Activated T-helper 2 cell treated with anti-CD3 and anti-CD28 coated beads, Interferon-gamma antibody, Interleukin-2, Interleukin-4, amounts not matched to agents 10 μg/mL and 5 μg/mL and 100 μg/mL, durations not matched to agents 14 hours and 24 hours and 36 hours (primary cell): ENCODE measurements around the gene PPM1G. TPM values are rescaled to one million over a fixed set of nuclear protein-coding genes. Genes with fewer than 3 reads are reported as not detected.

ENCODE experiments used
- DNase-seq: peaks from one replicate; pipeline ENCODE4 v3.0.0; 2021; ENCODE audit warnings: low spot score
- H3K27ac Mint-ChIP-seq: one replicate; pipeline ENCODE4 v1.8.0; 2021; ENCODE audit warnings: mixed read lengths
- H3K27me3 Mint-ChIP-seq: one replicate; pipeline ENCODE4 v1.8.0; 2021; ENCODE audit warnings: low read depth, mixed read lengths
- H3K36me3 Mint-ChIP-seq: one replicate; pipeline ENCODE4 v1.8.0; 2021; ENCODE audit warnings: low read depth, mixed read lengths
- H3K4me1 Mint-ChIP-seq: one replicate; pipeline ENCODE4 v1.8.0; 2021; ENCODE audit warnings: low read depth, mixed read lengths
- H3K4me3 Mint-ChIP-seq: one replicate; pipeline ENCODE4 v1.8.0; 2021; ENCODE audit warnings: low read depth, mild to moderate bottlenecking, moderate library complexity, mixed read lengths
- H3K9me3 Mint-ChIP-seq: one replicate; pipeline ENCODE4 v1.8.0; 2021; ENCODE audit warnings: mixed read lengths
- intact Hi-C: fragments of 100-400 bp; cut with micrococcal nuclease; formaldehyde crosslinking; loops from one replicate; pipeline ENCODE4 v1.15.1; 2023
- total RNA-seq: library from RNA; stranded (reverse); gene quantifications from 2 replicates; pipeline ENCODE4 v1.2.3, GENCODE V29; 2022

PPM1G gene
- total RNA-seq: 159 and 163 TPM in 2 replicates

- H3K27ac Mint-ChIP-seq: peak within 1 kb of the TSS; percentile 88
- H3K4me3 Mint-ChIP-seq: peak within 1 kb of the TSS; percentile 89
These were observed at the start of gene PPM1G for GRCh38 chr2:27409321-27410073. Gene PPM1G (minus strand): TSS chr2:27409591. CDS start chr2:27409422, 169 bp downstream.

DNA sequence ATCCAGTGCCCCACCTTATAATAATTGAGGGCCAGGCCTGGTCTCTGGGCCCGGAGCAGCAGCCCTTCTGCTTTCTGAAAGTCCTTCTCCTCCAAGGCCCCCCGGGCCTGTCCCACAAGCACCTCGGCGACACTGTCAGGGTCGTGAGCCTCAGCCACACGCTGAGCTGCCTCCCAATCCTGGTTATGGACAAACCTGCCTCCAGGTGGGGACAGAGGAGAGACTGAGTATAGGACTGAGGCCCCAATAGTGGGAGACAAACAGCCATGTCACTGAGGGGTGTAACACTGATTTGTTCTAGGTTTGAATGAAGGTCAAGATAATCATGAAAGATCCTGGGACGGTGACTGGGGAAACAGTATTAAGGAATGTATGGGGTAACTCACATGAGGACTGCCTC lies 44.6 kb upstream of the PPM1G start:
- intact Hi-C loops: no loop called here
- DNase-seq: no peak
- Mint-ChIP-seq H3K27me3 (no peaks in the 10 kb centered on the region), H3K36me3 (peaks cover 4% of the 10 kb centered on the region), H3K9me3 (no peaks in the 10 kb centered on the region), H3K4me3 (no peak overlapping the region), H3K27ac (no peak overlapping the region), H3K4me1 (peaks cover 5% of the 10 kb centered on the region)

More at GRCh38 chr2:27409321-27410073, at the start of gene PPM1G:
- H3K36me3 Mint-ChIP-seq: peaks cover 27% of the 10 kb centered on the region
- peaks cover 3% of the 10 kb centered on the region for H3K27me3 Mint-ChIP-seq
- DNase-seq: peak; percentile 96
- H3K4me1 Mint-ChIP-seq: peaks cover 20% of the 10 kb centered on the region
- intact Hi-C loops: loop anchor here (1.0 to 2.0 kb wide), 3 partner anchors 19 to 53 kb away; partner anchors contain the start of genes EIF2B4, GTF3C2, NRBP1 and SNX17
- H3K9me3 Mint-ChIP-seq: no peaks in the 10 kb centered on the region

DNA sequence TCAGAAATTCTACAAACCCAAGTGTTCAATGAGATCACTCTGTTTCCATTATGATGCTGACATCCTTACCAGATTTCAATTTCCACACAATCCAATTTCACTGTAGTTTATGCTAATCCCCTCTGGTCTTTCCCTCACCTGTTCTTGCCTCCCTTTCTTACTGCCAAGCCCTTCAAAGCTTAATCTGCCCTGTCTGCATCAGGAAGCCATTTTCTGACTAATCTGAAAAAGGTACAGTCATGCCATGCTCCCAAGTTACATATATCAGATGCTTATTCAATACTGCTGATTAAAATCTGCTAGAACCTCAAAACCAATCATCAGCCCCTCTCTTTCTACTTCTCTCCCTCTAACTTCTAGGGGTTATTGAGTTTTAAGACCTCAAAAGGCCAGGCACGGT lies 41.7 kb upstream of the PPM1G start:
- H3K27ac Mint-ChIP-seq: peak overlapping the region; percentile 35
- peaks cover 6% of the 10 kb centered on the region for H3K36me3 Mint-ChIP-seq
- no peak for DNase-seq
- no peak overlapping the region for H3K4me3 Mint-ChIP-seq
- no peaks in the 10 kb centered on the region for H3K9me3 Mint-ChIP-seq
- H3K27me3 Mint-ChIP-seq: no peaks in the 10 kb centered on the region
- H3K4me1 Mint-ChIP-seq: peaks cover 5% of the 10 kb centered on the region
- intact Hi-C loops: no loop called here

- intact Hi-C loops: no loop called here
- no peaks in the 10 kb centered on the region for H3K9me3 Mint-ChIP-seq
- H3K36me3 Mint-ChIP-seq: peaks cover 14% of the 10 kb centered on the region
- no peak overlapping the region for H3K27ac Mint-ChIP-seq
- peaks cover 5% of the 10 kb centered on the region for H3K4me1 Mint-ChIP-seq
- H3K4me3 Mint-ChIP-seq: no peak overlapping the region
- no peak for DNase-seq
- no peaks in the 10 kb centered on the region for H3K27me3 Mint-ChIP-seq
These were observed 39.0 kb upstream of the PPM1G start for GRCh38 chr2:27448381-27448780.

DNA sequence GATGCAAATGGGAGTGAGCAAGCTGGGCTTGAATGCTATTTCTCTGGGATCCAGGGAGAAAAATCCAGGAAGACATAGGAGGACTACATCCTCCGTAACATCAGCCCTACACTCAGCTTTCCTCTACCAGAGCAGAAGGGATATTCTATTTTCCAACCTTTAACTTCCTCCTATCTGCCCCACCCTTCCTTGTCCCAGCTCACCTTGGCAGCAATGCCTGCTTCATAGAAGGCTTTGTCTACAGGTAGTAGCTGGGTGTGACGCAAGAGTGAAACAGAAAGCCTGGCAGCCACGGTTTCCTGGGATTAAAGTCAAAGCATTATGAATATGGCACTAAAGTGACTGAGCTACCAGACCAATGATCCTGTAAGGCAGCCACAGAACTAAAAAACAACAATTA lies 36.7 kb upstream of the PPM1G start:
- H3K27ac Mint-ChIP-seq: no peak overlapping the region
- intact Hi-C loops: no loop called here
- peaks cover 3% of the 10 kb centered on the region for H3K4me1 Mint-ChIP-seq
- no peaks in the 10 kb centered on the region for H3K27me3 Mint-ChIP-seq
- DNase-seq: no peak
- no peaks in the 10 kb centered on the region for H3K9me3 Mint-ChIP-seq
- peaks cover 28% of the 10 kb centered on the region for H3K36me3 Mint-ChIP-seq
- no peak overlapping the region for H3K4me3 Mint-ChIP-seq

GRCh38 chr2:27445615-27446014 lies 36.2 kb upstream of the PPM1G start:
- Mint-ChIP-seq H3K36me3 (peaks cover 33% of the 10 kb centered on the region), H3K9me3 (no peaks in the 10 kb centered on the region), H3K27me3 (no peaks in the 10 kb centered on the region), H3K27ac (no peak overlapping the region), H3K4me3 (no peak overlapping the region), H3K4me1 (no peaks in the 10 kb centered on the region)
- no peak for DNase-seq
- intact Hi-C loops: no loop called here

GRCh38 chr2:27445155-27445554 lies 35.8 kb upstream of the PPM1G start:
- DNase-seq: no peak
- intact Hi-C loops: no loop called here
- no peaks in the 10 kb centered on the region for H3K4me1 Mint-ChIP-seq
- H3K9me3 Mint-ChIP-seq: no peaks in the 10 kb centered on the region
- H3K4me3 Mint-ChIP-seq: no peak overlapping the region
- peaks cover 37% of the 10 kb centered on the region for H3K36me3 Mint-ChIP-seq
- H3K27me3 Mint-ChIP-seq: no peaks in the 10 kb centered on the region
- no peak overlapping the region for H3K27ac Mint-ChIP-seq

- no peak overlapping the region for H3K4me3 Mint-ChIP-seq
- H3K4me1 Mint-ChIP-seq: no peaks in the 10 kb centered on the region
- no peak overlapping the region for H3K27ac Mint-ChIP-seq
- intact Hi-C loops: no loop called here
- no peaks in the 10 kb centered on the region for H3K9me3 Mint-ChIP-seq
- DNase-seq: no peak
- no peaks in the 10 kb centered on the region for H3K27me3 Mint-ChIP-seq
- peaks cover 48% of the 10 kb centered on the region for H3K36me3 Mint-ChIP-seq
These were observed 33.5 kb upstream of the PPM1G start for GRCh38 chr2:27442920-27443282.

- DNase-seq: no peak
- Mint-ChIP-seq H3K27ac (no peak within 1 kb of the TSS), H3K36me3 (peaks cover 50% of the 10 kb centered on the region), H3K9me3 (no peaks in the 10 kb centered on the region), H3K4me1 (no peaks in the 10 kb centered on the region), H3K4me3 (no peak within 1 kb of the TSS), H3K27me3 (no peaks in the 10 kb centered on the region)
- intact Hi-C loops: no loop called here
These were observed 32.8 kb upstream of the PPM1G start, which contains the start of gene KRTCAP3 for GRCh38 chr2:27441958-27442919. Gene KRTCAP3 (plus strand): TSS chr2:27442381. CDS start chr2:27442413, 32 bp downstream.

DNA sequence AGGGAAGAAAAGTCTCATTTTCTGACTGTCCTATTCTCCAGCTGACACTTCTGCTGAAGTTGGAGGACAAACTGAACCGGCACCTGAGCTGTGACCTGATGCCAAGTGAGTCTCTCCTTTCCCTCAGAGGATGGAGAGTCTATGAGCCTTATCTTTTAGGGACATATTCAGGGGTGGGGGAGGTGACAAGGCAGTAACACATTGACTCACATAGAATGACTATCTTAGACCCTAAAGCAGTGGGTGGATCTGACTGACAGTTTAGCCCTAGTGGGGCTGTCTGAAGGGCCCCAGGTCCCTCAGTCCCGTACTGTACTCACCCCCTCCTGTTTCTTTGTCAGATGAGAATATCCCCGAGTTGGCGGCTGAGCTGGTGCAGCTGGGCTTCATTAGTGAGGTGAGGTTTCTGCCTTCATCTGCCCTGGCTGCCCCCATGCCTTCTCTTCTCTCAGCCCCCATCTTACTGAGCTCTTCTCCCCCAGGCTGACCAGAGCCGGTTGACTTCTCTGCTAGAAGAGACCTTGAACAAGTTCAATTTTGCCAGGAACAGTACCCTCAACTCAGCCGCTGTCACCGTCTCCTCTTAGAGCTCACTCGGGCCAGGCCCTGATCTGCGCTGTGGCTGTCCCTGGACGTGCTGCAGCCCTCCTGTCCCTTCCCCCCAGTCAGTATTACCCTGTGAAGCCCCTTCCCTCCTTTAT lies 32.0 kb upstream of the PPM1G start:
- no peak for DNase-seq
- Mint-ChIP-seq H3K9me3 (no peaks in the 10 kb centered on the region), H3K27ac (no peak overlapping the region), H3K4me3 (no peak overlapping the region), H3K36me3 (peaks cover 59% of the 10 kb centered on the region), H3K4me1 (no peaks in the 10 kb centered on the region), H3K27me3 (no peaks in the 10 kb centered on the region)
- intact Hi-C loops: no loop called here

GRCh38 chr2:27435628-27436027 lies 26.2 kb upstream of the PPM1G start:
- peaks cover 6% of the 10 kb centered on the region for H3K4me1 Mint-ChIP-seq
- no peaks in the 10 kb centered on the region for H3K27me3 Mint-ChIP-seq
- H3K4me3 Mint-ChIP-seq: no peak overlapping the region
- no peak overlapping the region for H3K27ac Mint-ChIP-seq
- no peak for DNase-seq
- peaks cover 71% of the 10 kb centered on the region for H3K36me3 Mint-ChIP-seq
- intact Hi-C loops: no loop called here
- H3K9me3 Mint-ChIP-seq: no peaks in the 10 kb centered on the region

DNA sequence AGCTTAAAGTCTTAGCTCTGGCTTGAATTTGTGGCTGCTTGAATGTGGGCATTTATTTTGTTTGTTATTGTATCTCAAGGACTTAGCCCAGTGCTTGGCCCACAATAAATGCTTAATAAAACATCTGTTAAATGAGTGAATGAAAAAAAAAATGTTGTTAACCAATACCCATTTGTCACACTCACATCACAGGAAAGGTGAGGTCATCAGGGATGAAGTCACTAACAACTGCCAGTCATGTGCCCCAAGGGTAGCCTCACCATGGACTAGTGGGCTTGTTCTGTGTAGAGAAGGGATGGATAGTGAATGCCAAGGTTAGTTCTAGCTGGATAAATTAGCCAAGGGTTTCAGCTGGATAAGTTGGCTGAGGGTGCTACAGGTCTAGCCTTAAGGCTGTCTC lies 22.0 kb upstream of the PPM1G start:
- Mint-ChIP-seq H3K36me3 (peaks cover 42% of the 10 kb centered on the region), H3K4me1 (peaks cover 25% of the 10 kb centered on the region), H3K27ac (peak overlapping the region; percentile 87), H3K27me3 (no peaks in the 10 kb centered on the region), H3K4me3 (peak overlapping the region; percentile 73), H3K9me3 (no peaks in the 10 kb centered on the region)
- no peak for DNase-seq
- intact Hi-C loops: no loop called here
